ENCODE results near the gene CHAMP1. TPM values are rescaled to one million over a fixed set of nuclear protein-coding genes. Genes with fewer than 3 reads are reported as not detected.
A peak's percentile ranks its signal among the peaks of the same experiment; 100 is the strongest.

The CHAMP1 gene
- total and polyA plus RNA-seq, 5 donors from 2014 or later, result 7.8 to 12.9 (median 9.1) TPM

GRCh38 chr13:114285166-114285808 lies 29.0 kb upstream of the CHAMP1 start:
- H3K36me3 Mint-ChIP-seq, result peaks cover 45% of the 10 kb centered on the region
- H3K4me1 ChIP-seq (ENCODE audit: control insufficient read depth, insufficient read depth, low read length, poor library complexity, severe bottlenecking), result peaks cover 30% of the 10 kb centered on the region
- DNase-seq (no peak), ATAC-seq (ENCODE audit: low read depth in 2 of 2) (no peak)
- H3K9me3 ChIP-seq (ENCODE audit: control insufficient read depth in 2 of 2, low read length in 2 of 2), result no peaks in the 10 kb centered on the region
- peaks cover 42% of the 10 kb centered on the region for H3K36me3 ChIP-seq (ENCODE audit: control insufficient read depth, insufficient read depth, low read length)
- H3K27me3 Mint-ChIP-seq, result no peaks in the 10 kb centered on the region
- H3K9me3 Mint-ChIP-seq, result no peaks in the 10 kb centered on the region
- H3K27me3 ChIP-seq (ENCODE audit: control insufficient read depth, insufficient read depth, low read length), result no peaks in the 10 kb centered on the region
- peak overlapping the region in 1 of 3 donors; percentile 50 for H3K27ac Mint-ChIP-seq
- H3K4me3 ChIP-seq (ENCODE audit: low read depth, low read length), result no peak overlapping the region
- H3K27ac ChIP-seq (ENCODE audit: insufficient read depth, low read length, poor library complexity, severe bottlenecking), result no peak overlapping the region
- H3K4me1 Mint-ChIP-seq, result peaks cover 20 to 63% (median 36%) of the 10 kb centered on the region in 4 donors
- peak overlapping the region in 3 of 4 donors; percentile 54 to 61 (median 59) for H3K4me3 Mint-ChIP-seq

DNA sequence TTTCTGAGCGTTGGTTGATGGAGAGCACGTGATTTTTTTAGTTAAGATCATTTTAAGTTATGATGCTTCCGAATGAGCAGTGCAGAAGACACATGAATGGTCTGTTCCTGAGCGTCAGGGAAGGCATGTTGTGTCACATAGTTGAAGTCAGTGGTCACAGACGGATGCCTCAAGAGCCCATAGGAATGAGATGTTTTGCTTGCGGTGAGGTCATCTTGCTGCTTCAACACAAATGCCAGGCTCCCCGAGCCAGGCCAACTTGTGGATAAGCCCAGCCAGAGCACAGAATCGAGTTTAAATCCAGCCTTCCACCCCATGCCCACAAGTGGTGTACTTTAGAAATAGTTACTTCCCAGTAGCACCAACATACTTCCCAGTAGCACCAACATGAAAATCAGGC lies 27.5 kb upstream of the CHAMP1 start:
- DNase-seq (no peak), ATAC-seq (ENCODE audit: low read depth in 2 of 2) (no peak)
- H3K4me1 Mint-ChIP-seq, result peaks cover 25 to 56% (median 31%) of the 10 kb centered on the region in 4 donors
- no peaks in the 10 kb centered on the region for H3K9me3 Mint-ChIP-seq
- Histone ChIP-seq H3K9me3 (ENCODE audit: control insufficient read depth in 2 of 2, low read length in 2 of 2) (no peaks in the 10 kb centered on the region), H3K4me3 (ENCODE audit: low read depth, low read length) (no peak overlapping the region), H3K36me3 (ENCODE audit: control insufficient read depth, insufficient read depth, low read length) (peaks cover 42% of the 10 kb centered on the region), H3K27ac (ENCODE audit: insufficient read depth, low read length, poor library complexity, severe bottlenecking) (no peak overlapping the region), H3K4me1 (ENCODE audit: control insufficient read depth, insufficient read depth, low read length, poor library complexity, severe bottlenecking) (peaks cover 23% of the 10 kb centered on the region), H3K27me3 (ENCODE audit: control insufficient read depth, insufficient read depth, low read length) (no peaks in the 10 kb centered on the region)
- H3K36me3 Mint-ChIP-seq, result peaks cover 51% of the 10 kb centered on the region
- H3K27ac Mint-ChIP-seq, result peak overlapping the region in 2 of 3 donors; percentile 11 to 30
- H3K4me3 Mint-ChIP-seq, result no peak overlapping the region
- no peaks in the 10 kb centered on the region for H3K27me3 Mint-ChIP-seq

DNA sequence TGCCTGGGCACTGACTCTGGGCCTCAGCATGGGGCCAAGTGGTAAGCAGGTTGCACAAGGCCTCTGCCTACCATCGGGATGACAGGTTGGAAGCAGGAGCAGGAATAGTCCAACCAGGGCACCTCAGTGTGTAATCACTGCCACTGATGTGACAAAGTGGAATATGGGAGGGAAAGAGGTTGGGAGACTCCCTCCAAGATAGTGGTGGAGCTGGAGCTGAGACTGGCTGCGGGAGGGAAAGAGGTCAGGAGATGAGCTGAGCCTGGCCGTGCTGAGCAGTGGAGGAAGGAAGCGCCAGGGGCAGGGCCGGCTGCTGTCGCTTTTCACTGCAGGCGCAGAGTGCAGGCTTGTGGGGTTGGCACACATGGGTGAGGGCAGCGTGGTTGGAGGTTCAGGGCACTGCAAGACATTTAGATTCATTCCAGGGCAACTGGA lies 26.1 kb upstream of the CHAMP1 start:
- DNase-seq, result no peak
- peak overlapping the region in 1 of 3 donors; percentile 77 for H3K27ac Mint-ChIP-seq
- no peak overlapping the region for H3K27ac ChIP-seq (ENCODE audit: insufficient read depth, low read length, poor library complexity, severe bottlenecking)
- H3K9me3 Mint-ChIP-seq, result no peaks in the 10 kb centered on the region
- peaks cover 24 to 49% (median 30%) of the 10 kb centered on the region in 4 donors for H3K4me1 Mint-ChIP-seq
- peaks cover 54% of the 10 kb centered on the region for H3K36me3 Mint-ChIP-seq
- no peaks in the 10 kb centered on the region for H3K9me3 ChIP-seq (ENCODE audit: control insufficient read depth in 2 of 2, low read length in 2 of 2)
- H3K27me3 Mint-ChIP-seq, result no peaks in the 10 kb centered on the region
- no peak overlapping the region for H3K4me3 ChIP-seq (ENCODE audit: low read depth, low read length)
- H3K36me3 ChIP-seq (ENCODE audit: control insufficient read depth, insufficient read depth, low read length), result peaks cover 50% of the 10 kb centered on the region
- no peaks in the 10 kb centered on the region for H3K27me3 ChIP-seq (ENCODE audit: control insufficient read depth, insufficient read depth, low read length)
- H3K4me3 Mint-ChIP-seq, result peak overlapping the region in 1 of 4 donors; percentile 52
- ATAC-seq (ENCODE audit: low read depth in 2 of 2), result no peak
- peaks cover 11% of the 10 kb centered on the region for H3K4me1 ChIP-seq (ENCODE audit: control insufficient read depth, insufficient read depth, low read length, poor library complexity, severe bottlenecking)

DNA sequence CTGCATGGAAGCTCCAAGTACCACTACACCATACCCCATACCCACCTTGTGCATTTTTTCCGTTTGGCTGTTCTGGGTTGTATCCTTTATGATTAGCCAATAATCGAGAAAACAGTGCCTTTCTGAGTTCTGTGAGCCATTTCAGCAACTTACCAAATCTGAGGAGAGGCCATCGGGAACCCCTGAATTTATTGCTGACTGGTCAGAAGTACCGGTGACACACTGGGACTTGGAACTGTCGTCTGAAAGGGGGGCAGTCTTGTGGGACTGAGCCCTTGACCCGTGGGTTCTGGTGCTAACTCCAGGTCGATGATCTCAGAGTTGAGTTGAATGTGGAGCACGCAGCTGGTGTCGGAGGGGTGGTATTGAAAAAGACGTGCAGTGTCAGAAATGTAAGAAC lies 17.9 kb upstream of the CHAMP1 start:
- Histone ChIP-seq H3K9me3 (ENCODE audit: control insufficient read depth in 2 of 2, low read length in 2 of 2) (no peaks in the 10 kb centered on the region), H3K36me3 (ENCODE audit: control insufficient read depth, insufficient read depth, low read length) (peaks cover 31% of the 10 kb centered on the region), H3K4me1 (ENCODE audit: control insufficient read depth, insufficient read depth, low read length, poor library complexity, severe bottlenecking) (no peaks in the 10 kb centered on the region), H3K27me3 (ENCODE audit: control insufficient read depth, insufficient read depth, low read length) (no peaks in the 10 kb centered on the region), H3K4me3 (ENCODE audit: low read depth, low read length) (no peak overlapping the region), H3K27ac (ENCODE audit: insufficient read depth, low read length, poor library complexity, severe bottlenecking) (no peak overlapping the region)
- no peaks in the 10 kb centered on the region for H3K9me3 Mint-ChIP-seq
- H3K36me3 Mint-ChIP-seq, result peaks cover 30% of the 10 kb centered on the region
- ATAC-seq (ENCODE audit: low read depth in 2 of 2) (no peak), DNase-seq (no peak)
- H3K27me3 Mint-ChIP-seq, result no peaks in the 10 kb centered on the region
- H3K27ac Mint-ChIP-seq, result no peak overlapping the region
- H3K4me3 Mint-ChIP-seq, result no peak overlapping the region
- H3K4me1 Mint-ChIP-seq, result peaks cover 2 to 11% (median 7%) of the 10 kb centered on the region in 4 donors

DNA sequence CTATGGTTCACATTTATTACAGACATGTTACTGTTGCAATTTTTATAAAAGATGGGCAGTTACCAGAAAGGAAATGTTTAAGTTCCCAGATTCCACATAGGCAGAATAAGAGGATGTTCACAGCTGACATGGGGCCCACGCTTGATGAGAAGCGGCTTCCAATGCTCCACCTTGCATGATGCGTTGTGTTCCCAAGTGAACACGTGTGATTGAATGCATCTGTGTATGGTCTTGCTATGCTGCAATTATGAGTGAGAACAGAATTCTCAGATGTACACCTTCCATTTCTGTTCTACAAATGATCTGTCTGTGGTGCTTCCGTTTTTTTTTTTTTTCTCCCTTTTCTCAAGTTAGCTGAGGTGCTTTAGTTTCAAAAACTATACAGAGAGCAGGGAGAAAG lies 17.4 kb upstream of the CHAMP1 start:
- Histone ChIP-seq H3K4me3 (ENCODE audit: low read depth, low read length) (no peak overlapping the region), H3K9me3 (ENCODE audit: control insufficient read depth in 2 of 2, low read length in 2 of 2) (no peaks in the 10 kb centered on the region), H3K36me3 (ENCODE audit: control insufficient read depth, insufficient read depth, low read length) (peaks cover 35% of the 10 kb centered on the region), H3K27me3 (ENCODE audit: control insufficient read depth, insufficient read depth, low read length) (no peaks in the 10 kb centered on the region), H3K27ac (ENCODE audit: insufficient read depth, low read length, poor library complexity, severe bottlenecking) (no peak overlapping the region), H3K4me1 (ENCODE audit: control insufficient read depth, insufficient read depth, low read length, poor library complexity, severe bottlenecking) (no peaks in the 10 kb centered on the region)
- Mint-ChIP-seq H3K27ac (no peak overlapping the region), H3K27me3 (no peaks in the 10 kb centered on the region), H3K4me3 (no peak overlapping the region), H3K9me3 (no peaks in the 10 kb centered on the region), H3K36me3 (peaks cover 26% of the 10 kb centered on the region), H3K4me1 (peaks cover 2 to 9% (median 6%) of the 10 kb centered on the region in 4 donors)
- DNase-seq (no peak), ATAC-seq (ENCODE audit: low read depth in 2 of 2) (no peak)

- no peaks in the 10 kb centered on the region for H3K9me3 Mint-ChIP-seq
- DNase-seq, result no peak
- no peak overlapping the region for H3K27ac Mint-ChIP-seq
- Histone ChIP-seq H3K27ac (ENCODE audit: insufficient read depth, low read length, poor library complexity, severe bottlenecking) (no peak overlapping the region), H3K36me3 (ENCODE audit: control insufficient read depth, insufficient read depth, low read length) (peaks cover 38% of the 10 kb centered on the region), H3K9me3 (ENCODE audit: control insufficient read depth in 2 of 2, low read length in 2 of 2) (no peaks in the 10 kb centered on the region), H3K4me1 (ENCODE audit: control insufficient read depth, insufficient read depth, low read length, poor library complexity, severe bottlenecking) (no peaks in the 10 kb centered on the region), H3K4me3 (ENCODE audit: low read depth, low read length) (no peak overlapping the region), H3K27me3 (ENCODE audit: control insufficient read depth, insufficient read depth, low read length) (no peaks in the 10 kb centered on the region)
- no peak overlapping the region for H3K4me3 Mint-ChIP-seq
- no peak for ATAC-seq (ENCODE audit: low read depth in 2 of 2)
- H3K36me3 Mint-ChIP-seq, result peaks cover 16% of the 10 kb centered on the region
- no peaks in the 10 kb centered on the region for H3K27me3 Mint-ChIP-seq
- H3K4me1 Mint-ChIP-seq, result peaks cover 0 to 7% (median 5%) of the 10 kb centered on the region in 4 donors
Observed at GRCh38 chr13:114298866-114299265, 15.4 kb upstream of the CHAMP1 start.

DNA sequence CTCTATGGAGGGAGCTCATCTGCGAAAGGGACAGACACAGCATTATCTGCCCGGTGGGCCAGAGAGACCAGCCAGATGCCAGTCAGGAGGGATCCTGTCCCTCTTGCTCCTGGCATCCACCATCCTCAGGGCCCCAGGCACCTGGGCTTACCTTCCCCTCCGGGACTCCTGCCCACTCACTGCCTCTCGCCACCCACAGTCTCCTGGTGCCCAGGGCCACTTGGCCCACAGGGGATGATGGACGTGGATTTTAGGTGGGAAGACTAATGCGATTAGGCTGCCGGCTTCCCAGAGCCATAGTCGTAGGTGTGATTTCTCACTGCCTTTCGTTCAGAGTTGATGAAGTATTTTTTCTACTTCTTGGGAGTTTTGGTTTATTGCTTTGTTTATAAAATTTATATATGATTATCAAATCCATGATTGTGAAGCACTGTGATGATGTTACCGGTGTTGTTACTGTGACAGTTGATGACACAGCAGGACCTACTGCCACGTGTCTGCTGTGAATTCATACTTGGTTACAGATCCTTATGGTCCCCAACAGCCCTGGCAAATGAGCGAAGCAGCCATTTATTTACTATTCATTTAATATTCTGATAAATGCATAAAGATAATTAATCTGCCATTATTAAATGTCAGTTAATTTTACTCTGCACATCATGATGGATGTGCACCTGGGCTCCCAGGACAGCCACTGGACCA lies 14.5 kb upstream of the CHAMP1 start:
- peaks cover 46% of the 10 kb centered on the region for H3K36me3 ChIP-seq (ENCODE audit: control insufficient read depth, insufficient read depth, low read length)
- H3K9me3 ChIP-seq (ENCODE audit: control insufficient read depth in 2 of 2, low read length in 2 of 2), result no peaks in the 10 kb centered on the region
- no peak overlapping the region for H3K27ac ChIP-seq (ENCODE audit: insufficient read depth, low read length, poor library complexity, severe bottlenecking)
- no peaks in the 10 kb centered on the region for H3K27me3 Mint-ChIP-seq
- no peak for DNase-seq
- ATAC-seq (ENCODE audit: low read depth in 2 of 2), result no peak
- H3K36me3 Mint-ChIP-seq, result peaks cover 14% of the 10 kb centered on the region
- no peaks in the 10 kb centered on the region for H3K9me3 Mint-ChIP-seq
- H3K4me1 Mint-ChIP-seq, result peaks cover 0 to 7% (median 4%) of the 10 kb centered on the region in 4 donors
- H3K27me3 ChIP-seq (ENCODE audit: control insufficient read depth, insufficient read depth, low read length), result no peaks in the 10 kb centered on the region
- no peak overlapping the region for H3K4me3 ChIP-seq (ENCODE audit: low read depth, low read length)
- no peak overlapping the region for H3K4me3 Mint-ChIP-seq
- no peaks in the 10 kb centered on the region for H3K4me1 ChIP-seq (ENCODE audit: control insufficient read depth, insufficient read depth, low read length, poor library complexity, severe bottlenecking)
- H3K27ac Mint-ChIP-seq, result no peak overlapping the region
